HEK293 (cell line): ENCODE data around the gene SUPT5H.

ENCODE experiments used
- ATF2 ChIP-seq: fragments of 450-650 bp; formaldehyde crosslinking; IDR thresholded peaks from 2 replicates; pipeline ENCODE4 v1.5.1; 2016; ENCODE audit warnings: missing biosample characterization, missing genetic modification characterization, low read depth
- BCL11A ChIP-seq: fragments of 450-650 bp; formaldehyde crosslinking; IDR thresholded peaks from 2 replicates; pipeline ENCODE4 v1.5.1; 2016; ENCODE audit warnings: low read depth, missing biosample characterization, missing genetic modification characterization
- PBX3 ChIP-seq: sonication (generic); formaldehyde crosslinking; IDR thresholded peaks from 2 replicates; pipeline ENCODE4 v1.8.1; 2022; ENCODE audit warnings: mild to moderate bottlenecking, moderate library complexity, missing genetic modification reagents
- REST ChIP-seq: fragments of 450-650 bp; formaldehyde crosslinking; IDR thresholded peaks from 2 replicates; pipeline ENCODE4 v1.5.1; 2016; ENCODE audit warnings: missing biosample characterization, missing genetic modification characterization
- SALL2 ChIP-seq: fragments of 450-650 bp; formaldehyde crosslinking; IDR thresholded peaks from 2 replicates; pipeline ENCODE4 v1.5.0; 2017; ENCODE audit warnings: missing biosample characterization, mild to moderate bottlenecking, missing genetic modification characterization, borderline replicate concordance
- ZBTB11 ChIP-seq: fragments of 450-650 bp; formaldehyde crosslinking; conservative IDR thresholded peaks from 2 replicates; pipeline ENCODE4 v1.5.1; 2016; ENCODE audit warnings: low read depth, missing biosample characterization, missing genetic modification characterization
- ZNF239 ChIP-seq: fragments of 450-650 bp; formaldehyde crosslinking; IDR thresholded peaks from 2 replicates; pipeline ENCODE4 v1.5.1; 2016; ENCODE audit warnings: missing biosample characterization, missing genetic modification characterization
- ZNF426 ChIP-seq: fragments of 450-650 bp; formaldehyde crosslinking; IDR thresholded peaks from 2 replicates; pipeline ENCODE4 v1.5.1; 2017; ENCODE audit warnings: missing biosample characterization, missing genetic modification characterization, mild to moderate bottlenecking, inconsistent platforms, moderate library complexity
- ZNF561 ChIP-seq: fragments of 450-650 bp; IDR thresholded peaks from 2 replicates; pipeline ENCODE4 v1.5.1; 2018; ENCODE audit warnings: missing biosample characterization, missing genetic modification characterization, borderline replicate concordance
- TF ChIP-seq, protein P1 (sequence below): fragments of 450-650 bp; formaldehyde crosslinking; IDR thresholded peaks from 2 replicates; pipeline ENCODE4 v1.5.1; 2016; ENCODE audit warnings: missing biosample characterization, missing genetic modification characterization
- TF ChIP-seq, protein P2 (sequence below): fragments of 450-650 bp; formaldehyde crosslinking; IDR thresholded peaks from 2 replicates; pipeline ENCODE4 v1.5.1; 2017; ENCODE audit warnings: missing biosample characterization, missing genetic modification characterization

DNA sequence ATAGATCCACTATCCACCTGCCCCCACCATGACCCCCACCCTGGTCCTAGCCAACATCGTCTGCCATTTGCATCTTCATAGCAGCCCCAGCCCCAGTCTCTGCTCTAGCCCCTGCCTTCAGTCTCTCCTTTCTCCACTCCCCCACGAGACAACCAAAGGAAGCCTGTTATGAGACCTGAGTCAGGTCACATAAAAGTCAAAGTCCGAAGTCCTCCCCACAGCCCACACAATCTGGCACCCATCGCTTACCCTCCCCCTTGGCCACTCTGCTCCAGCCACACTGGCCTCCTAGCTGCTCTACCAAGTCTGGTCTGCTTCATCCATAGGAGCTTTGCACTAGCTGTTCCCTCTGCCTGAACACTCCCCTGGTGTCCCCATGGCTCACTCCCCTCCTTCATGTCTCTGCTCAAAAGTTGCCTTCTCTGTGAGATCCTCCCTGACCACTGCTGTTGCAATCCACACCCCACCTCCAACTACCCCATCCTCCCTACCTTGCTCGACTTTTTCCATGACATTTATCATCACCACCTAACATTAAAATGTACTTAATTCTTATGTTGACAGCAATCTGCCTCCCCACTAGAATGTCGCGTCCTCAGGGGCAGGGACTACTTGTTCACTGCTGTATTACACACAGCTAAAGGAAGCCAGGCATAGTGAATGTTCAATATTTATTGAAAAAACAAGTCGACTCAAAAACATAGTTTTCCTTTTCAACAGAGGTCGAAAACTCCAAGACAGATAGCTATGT lies 34.1 kb upstream of the SUPT5H start:
- TF ChIP-seq ATF2 (no peak), PBX3 (CRISPR knock-in tag) (no peak), ZNF426 (no peak), ZNF239 (tag by site-specific recombination) (no peak), REST (tag by site-specific recombination) (no peak), ZBTB11 (tag by site-specific recombination) (0 out of 2 replicates have a peak, but pooled peaks have one; percentile 39), SALL2 (tag by site-specific recombination) (no peak), ZNF561 (tag by site-specific recombination) (no peak), BCL11A (tag by site-specific recombination) (no peak; the same call in 1 of the 2 replicates)
- TF ChIP-seq, protein P1, sequence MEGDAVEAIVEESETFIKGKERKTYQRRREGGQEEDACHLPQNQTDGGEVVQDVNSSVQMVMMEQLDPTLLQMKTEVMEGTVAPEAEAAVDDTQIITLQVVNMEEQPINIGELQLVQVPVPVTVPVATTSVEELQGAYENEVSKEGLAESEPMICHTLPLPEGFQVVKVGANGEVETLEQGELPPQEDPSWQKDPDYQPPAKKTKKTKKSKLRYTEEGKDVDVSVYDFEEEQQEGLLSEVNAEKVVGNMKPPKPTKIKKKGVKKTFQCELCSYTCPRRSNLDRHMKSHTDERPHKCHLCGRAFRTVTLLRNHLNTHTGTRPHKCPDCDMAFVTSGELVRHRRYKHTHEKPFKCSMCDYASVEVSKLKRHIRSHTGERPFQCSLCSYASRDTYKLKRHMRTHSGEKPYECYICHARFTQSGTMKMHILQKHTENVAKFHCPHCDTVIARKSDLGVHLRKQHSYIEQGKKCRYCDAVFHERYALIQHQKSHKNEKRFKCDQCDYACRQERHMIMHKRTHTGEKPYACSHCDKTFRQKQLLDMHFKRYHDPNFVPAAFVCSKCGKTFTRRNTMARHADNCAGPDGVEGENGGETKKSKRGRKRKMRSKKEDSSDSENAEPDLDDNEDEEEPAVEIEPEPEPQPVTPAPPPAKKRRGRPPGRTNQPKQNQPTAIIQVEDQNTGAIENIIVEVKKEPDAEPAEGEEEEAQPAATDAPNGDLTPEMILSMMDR (tag by site-specific recombination), result 0 out of 2 replicates have a peak, but pooled peaks have one; percentile 6
- TF ChIP-seq, protein P2, sequence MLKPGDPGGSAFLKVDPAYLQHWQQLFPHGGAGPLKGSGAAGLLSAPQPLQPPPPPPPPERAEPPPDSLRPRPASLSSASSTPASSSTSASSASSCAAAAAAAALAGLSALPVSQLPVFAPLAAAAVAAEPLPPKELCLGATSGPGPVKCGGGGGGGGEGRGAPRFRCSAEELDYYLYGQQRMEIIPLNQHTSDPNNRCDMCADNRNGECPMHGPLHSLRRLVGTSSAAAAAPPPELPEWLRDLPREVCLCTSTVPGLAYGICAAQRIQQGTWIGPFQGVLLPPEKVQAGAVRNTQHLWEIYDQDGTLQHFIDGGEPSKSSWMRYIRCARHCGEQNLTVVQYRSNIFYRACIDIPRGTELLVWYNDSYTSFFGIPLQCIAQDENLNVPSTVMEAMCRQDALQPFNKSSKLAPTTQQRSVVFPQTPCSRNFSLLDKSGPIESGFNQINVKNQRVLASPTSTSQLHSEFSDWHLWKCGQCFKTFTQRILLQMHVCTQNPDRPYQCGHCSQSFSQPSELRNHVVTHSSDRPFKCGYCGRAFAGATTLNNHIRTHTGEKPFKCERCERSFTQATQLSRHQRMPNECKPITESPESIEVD (tag by site-specific recombination), result no peak
